OCI-M2 (cell line): Measurements from ENCODE around the gene COL17A1.

Experiments used
- DNase-seq: peaks from one replicate; lab custom pipeline; 2025; ENCODE audit not compliant: unreplicated experiment; lab: John Stamatoyannopoulos, UW

The COL17A1 gene

GRCh38 chr10:104053201-104053600 lies 32.5 kb downstream of the COL17A1 start:
- no peak for DNase-seq

GRCh38 chr10:104052431-104052830 lies 33.2 kb downstream of the COL17A1 start:
- no peak for DNase-seq

- DNase-seq = no peak
Observed at GRCh38 chr10:104049504-104050250, 36.0 kb downstream of the COL17A1 start.

GRCh38 chr10:104046651-104047050 lies 39.0 kb downstream of the COL17A1 start:
- DNase-seq = no peak

GRCh38 chr10:104045151-104046089 lies 40.3 kb downstream of the COL17A1 start:
- DNase-seq = no peak

- no peak for DNase-seq
Observed at GRCh38 chr10:104043854-104044253, 41.8 kb downstream of the COL17A1 start.

GRCh38 chr10:104043185-104043830 lies 42.4 kb downstream of the COL17A1 start:
- no peak for DNase-seq

GRCh38 chr10:104041891-104042535 lies 43.7 kb downstream of the COL17A1 start:
- no peak for DNase-seq

GRCh38 chr10:104040862-104041789 lies 44.6 kb downstream of the COL17A1 start:
- DNase-seq = no peak

- DNase-seq = no peak
Observed at GRCh38 chr10:104040382-104040781, 45.3 kb downstream of the COL17A1 start.

- DNase-seq = no peak
Observed at GRCh38 chr10:104038958-104039752, 46.5 kb downstream of the COL17A1 start.

- DNase-seq = no peak
Observed at GRCh38 chr10:104038537-104038936, 47.1 kb downstream of the COL17A1 start.

- DNase-seq = no peak
Observed at GRCh38 chr10:104037261-104037951, 48.3 kb downstream of the COL17A1 start.

- no peak for DNase-seq
Observed at GRCh38 chr10:104036518-104037260, 49.0 kb downstream of the COL17A1 start.

GRCh38 chr10:104036069-104036384 lies 49.7 kb downstream of the COL17A1 start:
- no peak for DNase-seq

GRCh38 chr10:104035194-104036068 lies 50.2 kb downstream of the COL17A1 start:
- no peak for DNase-seq
